Activated naive CD4-positive, alpha-beta T cell treated with anti-CD3 and anti-CD28 coated beads, Interleukin-2, amount 50 U/mL, for 24 hours (primary cell): ENCODE results near the gene CDH24.

Source experiments
- H3K27ac Mint-ChIP-seq: one replicate; pipeline ENCODE4 v1.8.0; 2021; ENCODE audit warnings: mild to moderate bottlenecking, mixed read lengths
- H3K27me3 Mint-ChIP-seq: one replicate; pipeline ENCODE4 v1.8.0; 2021; ENCODE audit warnings: mixed read lengths
- H3K36me3 Mint-ChIP-seq: one replicate; pipeline ENCODE4 v1.8.0; 2021; ENCODE audit warnings: mixed read lengths
- H3K4me1 Mint-ChIP-seq: one replicate; pipeline ENCODE4 v1.8.0; 2021; ENCODE audit warnings: mixed read lengths
- H3K4me3 Mint-ChIP-seq: one replicate; pipeline ENCODE4 v1.8.0; 2021; ENCODE audit warnings: mild to moderate bottlenecking, mixed read lengths
- H3K9me3 Mint-ChIP-seq: one replicate; pipeline ENCODE4 v1.8.0; 2021; ENCODE audit warnings: mixed read lengths

Gene CDH24

GRCh38 chr14:23043754-23044153 is 13.6 kb downstream of the CDH24 start:
- Mint-ChIP-seq H3K9me3 (no peaks in the 10 kb centered on the region), H3K36me3 (peaks cover 2% of the 10 kb centered on the region), H3K27me3 (peaks cover 2% of the 10 kb centered on the region), H3K27ac (no peak overlapping the region), H3K4me3 (no peak overlapping the region), H3K4me1 (no peaks in the 10 kb centered on the region)

GRCh38 chr14:23043145-23043544 is 14.2 kb downstream of the CDH24 start:
- Mint-ChIP-seq H3K9me3 (no peaks in the 10 kb centered on the region), H3K4me1 (no peaks in the 10 kb centered on the region), H3K27ac (no peak overlapping the region), H3K27me3 (peaks cover 2% of the 10 kb centered on the region), H3K4me3 (no peak overlapping the region), H3K36me3 (peaks cover 2% of the 10 kb centered on the region)

DNA sequence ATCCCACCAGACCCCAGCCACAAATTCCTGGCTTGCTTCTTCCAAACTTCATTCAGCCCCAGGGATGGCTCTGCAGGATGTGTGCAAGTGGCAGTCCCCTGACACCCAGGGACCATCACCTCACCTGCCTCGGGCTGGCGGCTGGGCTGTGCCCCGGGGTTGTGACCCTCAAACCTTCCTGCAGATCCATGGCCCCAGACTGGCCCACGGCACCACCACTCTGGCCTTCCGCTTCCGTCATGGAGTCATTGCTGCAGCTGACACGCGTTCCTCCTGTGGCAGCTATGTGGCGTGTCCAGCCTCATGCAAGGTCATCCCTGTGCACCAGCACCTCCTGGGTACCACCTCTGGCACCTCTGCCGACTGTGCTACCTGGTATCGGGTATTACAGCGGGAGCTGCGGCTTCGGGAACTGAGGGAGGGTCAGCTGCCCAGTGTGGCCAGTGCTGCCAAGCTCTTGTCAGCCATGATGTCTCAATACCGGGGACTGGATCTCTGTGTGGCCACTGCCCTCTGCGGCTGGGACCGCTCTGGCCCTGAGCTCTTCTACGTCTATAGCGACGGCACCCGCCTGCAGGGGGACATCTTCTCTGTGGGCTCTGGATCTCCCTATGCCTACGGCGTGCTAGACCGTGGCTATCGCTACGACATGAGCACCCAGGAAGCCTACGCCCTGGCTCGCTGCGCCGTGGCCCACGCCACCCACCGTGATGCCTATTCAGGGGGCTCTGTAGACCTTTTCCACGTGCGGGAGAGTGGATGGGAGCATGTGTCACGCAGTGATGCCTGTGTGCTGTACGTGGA is 15.0 kb downstream of the CDH24 start, which contains the start of gene PSMB11:
Gene PSMB11, plus strand, starts transcription at position 51 of the 804 bp plus-strand sequence. Its CDS starts 14 bp downstream, at position 65.
- H3K9me3 Mint-ChIP-seq: no peaks in the 10 kb centered on the region
- no peaks in the 10 kb centered on the region for H3K27me3 Mint-ChIP-seq
- H3K4me1 Mint-ChIP-seq: no peaks in the 10 kb centered on the region
- H3K4me3 Mint-ChIP-seq: no peak within 1 kb of the TSS
- peak within 1 kb of the TSS; percentile 62 for H3K27ac Mint-ChIP-seq
- H3K36me3 Mint-ChIP-seq: no peaks in the 10 kb centered on the region

GRCh38 chr14:23041729-23042128 is 15.6 kb downstream of the CDH24 start:
- H3K27me3 Mint-ChIP-seq: no peaks in the 10 kb centered on the region
- no peaks in the 10 kb centered on the region for H3K9me3 Mint-ChIP-seq
- no peaks in the 10 kb centered on the region for H3K36me3 Mint-ChIP-seq
- no peak overlapping the region for H3K4me3 Mint-ChIP-seq
- no peaks in the 10 kb centered on the region for H3K4me1 Mint-ChIP-seq
- no peak overlapping the region for H3K27ac Mint-ChIP-seq

- Mint-ChIP-seq H3K4me3 (no peak overlapping the region), H3K36me3 (no peaks in the 10 kb centered on the region), H3K4me1 (peaks cover 8% of the 10 kb centered on the region), H3K9me3 (peaks cover 5% of the 10 kb centered on the region), H3K27ac (no peak overlapping the region), H3K27me3 (no peaks in the 10 kb centered on the region)
These were observed 17.2 kb downstream of the CDH24 start for GRCh38 chr14:23040100-23040499.

GRCh38 chr14:23035303-23036144 is 21.8 kb downstream of the CDH24 start:
- H3K36me3 Mint-ChIP-seq: peaks cover 15% of the 10 kb centered on the region
- H3K27ac Mint-ChIP-seq: peak overlapping the region; percentile 100
- H3K9me3 Mint-ChIP-seq: peaks cover 5% of the 10 kb centered on the region
- H3K4me1 Mint-ChIP-seq: peaks cover 28% of the 10 kb centered on the region
- peak overlapping the region; percentile 92 for H3K4me3 Mint-ChIP-seq
- no peaks in the 10 kb centered on the region for H3K27me3 Mint-ChIP-seq

DNA sequence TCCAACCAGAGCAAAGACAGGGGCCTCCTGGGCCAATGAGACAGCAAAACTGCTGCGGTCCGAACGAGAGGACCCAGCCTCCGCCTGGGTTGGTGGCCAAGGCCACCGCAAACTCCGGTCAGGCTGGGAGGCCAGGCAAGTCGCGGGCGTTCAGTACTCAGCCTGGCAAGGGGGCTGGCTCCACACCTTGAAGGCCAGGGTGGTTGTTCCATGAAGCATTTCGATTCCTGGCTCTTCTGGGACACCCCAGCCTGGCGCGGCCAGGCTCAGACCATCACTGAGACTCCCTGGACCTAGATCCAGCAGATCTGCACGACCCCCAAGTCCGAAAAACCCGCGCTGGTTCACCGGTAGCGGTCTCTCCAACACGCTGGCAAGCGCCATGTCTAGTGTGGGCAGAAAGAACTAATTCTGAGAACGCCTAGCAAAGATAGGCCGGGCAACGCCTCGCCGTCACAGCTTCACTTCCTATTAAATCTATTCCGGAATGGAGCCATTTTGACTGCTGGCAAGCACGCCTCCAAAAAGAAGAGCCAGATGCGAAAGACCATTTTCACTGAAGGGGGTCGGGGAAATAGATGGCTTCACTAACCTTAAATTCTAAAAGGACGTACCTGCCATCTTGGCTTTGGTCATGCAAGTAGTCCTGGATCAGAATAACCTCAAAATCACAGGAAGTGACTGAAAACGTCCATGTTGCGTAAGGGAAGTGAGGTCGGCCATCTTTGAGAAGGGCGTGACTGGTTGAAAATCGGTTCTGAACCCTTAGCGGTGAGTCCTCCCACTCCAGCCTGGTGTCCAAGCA is 22.6 kb downstream of the CDH24 start, which contains the start of gene PSMB5:
Gene PSMB5, minus strand, starts transcription at position 403 of the 805 bp plus-strand sequence. Its CDS starts 19 bp downstream, at position 384.
- Mint-ChIP-seq H3K4me1 (peaks cover 28% of the 10 kb centered on the region), H3K36me3 (peaks cover 15% of the 10 kb centered on the region), H3K27me3 (no peaks in the 10 kb centered on the region), H3K27ac (peak within 1 kb of the TSS; percentile 100), H3K4me3 (peak within 1 kb of the TSS; percentile 92), H3K9me3 (peaks cover 5% of the 10 kb centered on the region)

- Mint-ChIP-seq H3K36me3 (peaks cover 19% of the 10 kb centered on the region), H3K27me3 (no peaks in the 10 kb centered on the region), H3K27ac (peak overlapping the region; percentile 100), H3K4me1 (peaks cover 35% of the 10 kb centered on the region), H3K4me3 (peak overlapping the region; percentile 92), H3K9me3 (peaks cover 5% of the 10 kb centered on the region)
These were observed 23.4 kb downstream of the CDH24 start for GRCh38 chr14:23033801-23034497.

- H3K27me3 Mint-ChIP-seq: no peaks in the 10 kb centered on the region
- peaks cover 5% of the 10 kb centered on the region for H3K9me3 Mint-ChIP-seq
- H3K4me1 Mint-ChIP-seq: peaks cover 40% of the 10 kb centered on the region
- H3K27ac Mint-ChIP-seq: peak overlapping the region; percentile 100
- H3K4me3 Mint-ChIP-seq: peak overlapping the region; percentile 92
- peaks cover 22% of the 10 kb centered on the region for H3K36me3 Mint-ChIP-seq
These were observed 24.0 kb downstream of the CDH24 start for GRCh38 chr14:23033251-23033727.

GRCh38 chr14:23030936-23031335 is 26.4 kb downstream of the CDH24 start:
- Mint-ChIP-seq H3K27ac (peak overlapping the region; percentile 65), H3K27me3 (no peaks in the 10 kb centered on the region), H3K4me1 (peaks cover 48% of the 10 kb centered on the region), H3K36me3 (peaks cover 26% of the 10 kb centered on the region), H3K9me3 (peaks cover 5% of the 10 kb centered on the region), H3K4me3 (peak overlapping the region; percentile 65)

- Mint-ChIP-seq H3K4me1 (peaks cover 59% of the 10 kb centered on the region), H3K9me3 (no peaks in the 10 kb centered on the region), H3K27me3 (no peaks in the 10 kb centered on the region), H3K27ac (peak overlapping the region; percentile 63), H3K36me3 (peaks cover 35% of the 10 kb centered on the region), H3K4me3 (peak overlapping the region; percentile 75)
These were observed 28.5 kb downstream of the CDH24 start for GRCh38 chr14:23028799-23029198.

DNA sequence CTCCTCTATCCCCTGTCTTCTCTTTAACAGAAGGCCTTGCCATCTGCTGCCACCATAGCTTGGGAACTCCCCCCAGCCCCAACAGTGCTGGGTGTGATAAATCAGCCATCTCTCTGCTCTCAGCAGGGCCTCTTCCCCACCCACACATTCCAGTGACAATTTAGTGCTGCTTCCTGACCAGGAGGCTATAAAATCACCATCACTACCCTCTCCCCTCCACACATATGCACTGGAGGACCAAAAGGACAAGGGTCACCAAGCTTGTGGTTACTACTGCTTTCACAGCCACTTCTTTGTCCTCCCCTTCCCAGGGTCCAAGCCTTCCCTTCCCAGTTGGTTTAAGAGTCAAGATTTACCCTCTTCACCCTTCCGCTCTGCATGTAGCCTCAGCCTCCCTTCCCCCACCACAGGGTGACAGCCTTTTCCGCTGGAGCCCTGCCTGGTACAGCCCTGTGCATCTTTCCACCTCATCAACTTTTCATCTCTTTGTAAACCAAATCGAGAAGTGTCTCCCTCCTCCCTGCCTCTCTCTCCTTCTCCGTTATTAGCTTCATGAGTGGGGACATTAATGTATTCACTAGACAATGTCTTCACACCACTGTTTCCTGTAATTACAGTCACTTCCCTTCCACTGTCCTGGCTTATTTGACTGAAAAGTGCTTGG is 32.0 kb downstream of the CDH24 start:
- Mint-ChIP-seq H3K27ac (peak overlapping the region; percentile 93), H3K27me3 (no peaks in the 10 kb centered on the region), H3K4me1 (peaks cover 75% of the 10 kb centered on the region), H3K4me3 (peak overlapping the region; percentile 53), H3K36me3 (peaks cover 25% of the 10 kb centered on the region), H3K9me3 (no peaks in the 10 kb centered on the region)

DNA sequence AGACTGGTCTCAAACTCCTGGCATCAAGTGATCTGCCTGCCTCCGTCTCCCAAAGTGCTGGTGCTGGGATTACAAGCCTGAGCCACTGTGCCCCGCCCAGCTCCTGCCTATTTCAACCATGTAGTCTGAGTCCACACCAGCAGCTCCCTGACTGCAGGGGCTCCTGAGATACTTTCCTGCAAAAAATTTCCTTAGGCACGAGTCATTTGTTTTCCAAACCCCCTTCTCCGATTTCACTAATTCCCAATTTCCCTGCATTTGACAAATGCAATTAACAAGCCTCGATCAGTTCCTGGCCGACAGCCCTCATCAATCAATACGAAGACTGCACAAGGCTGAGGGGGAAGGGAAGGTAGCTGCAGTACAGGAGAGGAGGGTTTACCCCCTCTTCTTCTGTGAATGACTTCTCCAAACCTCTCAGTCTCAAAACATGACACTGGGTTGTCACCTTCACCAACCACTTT is 32.7 kb downstream of the CDH24 start:
- peaks cover 25% of the 10 kb centered on the region for H3K36me3 Mint-ChIP-seq
- peaks cover 78% of the 10 kb centered on the region for H3K4me1 Mint-ChIP-seq
- H3K27me3 Mint-ChIP-seq: no peaks in the 10 kb centered on the region
- peak overlapping the region; percentile 53 for H3K4me3 Mint-ChIP-seq
- H3K9me3 Mint-ChIP-seq: no peaks in the 10 kb centered on the region
- peak overlapping the region; percentile 93 for H3K27ac Mint-ChIP-seq

DNA sequence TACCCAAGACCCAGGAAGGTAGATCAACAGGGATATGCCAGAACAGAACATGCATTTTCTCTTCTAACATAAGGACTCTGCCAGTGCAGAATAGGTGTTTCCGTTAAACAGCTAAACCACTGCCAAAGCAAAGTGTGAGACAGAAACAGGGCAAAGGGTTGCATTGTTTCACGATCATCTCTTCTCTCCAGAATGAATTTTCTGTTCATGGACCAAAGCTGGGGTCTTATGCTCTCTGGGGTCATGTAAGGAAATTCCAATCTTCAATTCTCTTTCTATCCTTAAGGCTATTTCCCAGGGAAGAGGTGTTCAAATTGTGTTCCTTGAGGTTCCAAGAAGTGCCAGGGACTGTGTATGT is 33.5 kb downstream of the CDH24 start:
- Mint-ChIP-seq H3K27me3 (no peaks in the 10 kb centered on the region), H3K36me3 (peaks cover 21% of the 10 kb centered on the region), H3K27ac (peak overlapping the region; percentile 78), H3K9me3 (no peaks in the 10 kb centered on the region), H3K4me1 (peaks cover 69% of the 10 kb centered on the region), H3K4me3 (no peak overlapping the region)
